Measurements from ENCODE around the gene FRAS1.

The FRAS1 gene

DNA sequence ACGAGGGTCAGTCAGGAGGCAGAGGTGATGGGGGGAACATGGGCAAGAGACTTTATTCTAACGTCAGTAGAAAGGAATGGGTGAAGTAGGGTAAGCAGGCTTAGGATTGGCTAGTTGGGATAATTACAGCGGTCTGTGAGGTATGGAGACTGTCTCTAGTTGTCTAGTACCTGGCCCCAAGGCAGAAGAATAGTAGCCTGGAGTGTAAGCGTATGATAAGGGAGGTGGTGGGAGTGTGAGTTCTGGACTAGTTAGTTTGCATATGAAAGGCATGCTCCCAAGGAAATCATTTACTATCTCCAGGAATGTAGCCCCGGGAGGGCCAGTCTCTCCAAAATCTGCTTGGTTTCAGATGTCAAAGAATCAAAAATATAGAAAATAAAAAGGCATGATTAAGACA, 274.8 kb downstream of the FRAS1 start:
- DNase-seq: peak; percentile 66

DNA sequence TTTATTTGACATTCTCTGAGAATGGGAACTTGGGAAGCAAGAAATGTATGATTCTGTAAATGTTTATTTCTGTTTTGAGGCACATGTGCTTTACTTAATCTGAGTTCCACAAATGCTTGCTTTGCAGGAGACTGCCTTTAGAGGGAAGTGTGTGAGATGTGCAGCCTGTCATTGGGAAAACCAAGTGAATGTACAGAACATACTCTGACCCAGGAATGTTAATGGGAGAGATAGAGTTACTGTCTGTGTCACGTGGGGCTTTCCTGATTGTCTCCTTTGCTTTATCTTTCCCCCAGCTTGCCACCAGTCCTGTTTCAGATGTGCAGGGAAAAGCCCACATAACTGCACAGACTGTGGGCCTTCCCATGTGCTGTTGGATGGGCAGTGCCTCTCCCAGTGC, 275.9 kb downstream of the FRAS1 start:
- DNase-seq: peak; percentile 65

DNA sequence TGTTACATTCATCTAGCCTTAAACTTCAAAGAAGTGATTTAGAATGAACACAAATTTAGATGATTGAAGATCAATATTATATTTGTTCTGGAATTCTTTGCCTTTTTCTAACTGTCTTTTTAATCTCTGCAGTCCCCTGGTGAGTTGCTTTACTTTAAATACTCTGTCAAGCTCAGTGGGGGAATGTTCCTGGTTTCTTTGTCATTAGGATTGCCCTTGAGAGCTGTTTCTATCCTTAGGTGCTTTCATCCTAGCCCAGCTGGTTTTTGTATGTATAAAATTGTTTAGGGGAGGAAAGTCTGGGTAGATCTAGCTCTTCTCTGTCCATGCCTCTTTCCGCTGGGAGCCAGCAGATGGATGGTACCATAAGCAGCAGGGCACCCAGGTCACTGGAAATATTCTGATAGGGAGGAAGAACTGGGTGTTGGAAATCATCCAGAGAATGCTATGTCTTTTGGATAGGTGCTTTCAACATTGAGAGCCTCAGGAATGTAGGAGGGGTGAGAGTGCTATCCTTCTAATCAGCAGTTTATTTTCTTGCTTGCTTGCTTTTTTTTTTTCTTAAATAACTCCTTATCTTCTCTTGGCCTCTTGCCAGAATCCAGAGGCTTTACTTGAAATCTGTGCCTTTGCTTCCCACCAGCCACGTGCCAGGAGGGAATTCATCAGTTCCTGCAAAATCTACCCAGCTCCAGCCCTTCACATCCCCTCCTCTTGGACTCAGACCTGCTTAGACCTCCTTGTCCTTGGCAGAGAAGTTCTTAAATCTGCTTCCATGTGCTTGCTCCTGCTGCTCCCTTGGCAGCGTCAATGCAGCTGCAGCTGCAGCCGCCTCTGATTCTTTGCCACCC, 279.2 kb downstream of the FRAS1 start:
- no peak for DNase-seq

GRCh38 chr4:78337244-78338020, 280.3 kb downstream of the FRAS1 start:
- peak; percentile 32 for DNase-seq

DNA sequence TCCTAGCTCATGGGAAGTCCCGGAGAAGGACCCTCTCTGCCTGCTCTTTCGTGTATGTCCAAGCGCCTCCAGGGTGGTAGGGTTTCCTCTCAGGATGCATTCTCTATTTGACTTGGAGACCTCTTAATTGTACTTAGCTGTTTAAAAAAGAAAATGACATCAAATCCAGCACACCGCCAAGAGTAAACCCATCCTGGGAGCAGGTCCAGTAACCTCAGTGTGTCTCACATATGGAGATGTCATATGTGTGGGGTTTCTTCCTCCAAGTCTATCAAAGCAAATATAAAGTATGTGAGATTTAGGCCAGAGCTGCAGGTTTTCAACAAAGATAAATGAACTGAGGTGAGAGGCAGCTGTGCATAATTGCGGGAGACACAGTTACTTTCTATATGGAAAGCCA, 285.0 kb downstream of the FRAS1 start:
- no peak for DNase-seq

- DNase-seq: no peak
Measured at GRCh38 chr4:78343682-78344081, 286.6 kb downstream of the FRAS1 start.

DNA sequence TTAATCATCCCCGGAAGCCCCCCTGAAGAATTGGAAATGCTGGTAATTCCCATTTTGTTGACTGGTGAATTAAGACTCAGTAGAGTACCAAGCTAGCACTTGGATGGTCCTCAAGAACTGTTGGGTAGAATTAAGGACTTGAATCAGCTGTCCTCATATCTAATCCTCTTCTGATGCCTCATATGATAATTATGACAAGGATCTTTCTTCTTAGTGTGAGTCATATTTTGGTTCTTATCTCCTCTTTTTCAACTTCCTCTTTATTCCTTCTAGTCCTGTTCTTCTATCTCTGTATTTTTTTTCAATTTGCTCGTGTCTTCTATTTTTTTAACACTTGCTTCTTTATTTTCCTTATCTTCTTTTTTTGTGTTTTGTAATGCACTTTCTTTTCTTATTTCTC, 288.1 kb downstream of the FRAS1 start:
- DNase-seq: no peak

GRCh38 chr4:78346222-78346621, 289.1 kb downstream of the FRAS1 start:
- DNase-seq: no peak

DNA sequence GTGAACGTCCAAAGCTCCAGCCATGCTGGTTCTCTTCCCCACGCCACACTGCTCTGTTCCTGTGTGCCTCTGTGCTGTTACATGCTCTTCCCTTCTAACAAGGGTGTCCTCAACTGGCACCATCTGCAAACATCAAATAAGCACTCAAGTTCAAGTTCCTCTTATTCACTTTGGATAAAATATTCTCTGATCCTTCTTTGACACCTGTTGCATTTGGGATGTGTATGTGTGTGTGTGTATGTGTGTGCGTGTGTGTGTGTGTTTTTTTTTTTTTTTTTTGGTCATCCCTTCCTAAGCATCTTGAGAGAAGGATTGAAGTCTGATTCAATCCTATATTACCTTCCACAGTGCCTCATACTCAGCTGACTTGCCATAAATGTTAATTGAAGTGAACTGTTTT, 290.4 kb downstream of the FRAS1 start:
- DNase-seq: no peak

GRCh38 chr4:78353921-78354320, 296.8 kb downstream of the FRAS1 start:
- no peak for DNase-seq

GRCh38 chr4:78354782-78355181, 297.7 kb downstream of the FRAS1 start:
- no peak for DNase-seq

GRCh38 chr4:78355306-78355705, 298.2 kb downstream of the FRAS1 start:
- no peak for DNase-seq

DNA sequence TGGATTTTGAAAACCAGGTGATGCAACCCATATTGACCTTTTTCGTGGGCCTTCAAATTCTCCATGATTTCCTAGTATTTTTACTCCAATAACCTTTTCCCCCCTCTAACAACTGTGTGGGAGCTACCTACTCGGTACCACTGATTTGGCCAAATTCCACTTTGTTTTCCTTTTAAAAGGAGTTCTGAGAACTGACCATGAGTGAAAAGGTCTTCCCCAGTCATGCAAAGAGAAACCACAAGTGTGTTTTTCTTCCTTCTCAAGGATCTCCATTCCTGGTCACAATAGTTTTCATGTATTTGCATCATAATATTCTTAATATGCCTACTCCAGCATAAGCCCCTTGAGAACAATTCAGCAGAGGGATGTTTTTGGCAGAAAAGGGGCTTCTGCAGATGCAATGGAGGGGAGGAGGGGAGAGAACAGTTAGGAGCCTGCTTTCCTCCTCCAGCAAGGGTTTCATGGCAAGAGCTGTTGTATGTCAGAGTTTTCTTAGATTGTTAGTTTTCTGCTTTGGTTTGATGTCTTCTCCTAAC, 299.2 kb downstream of the FRAS1 start:
- DNase-seq: no peak

GRCh38 chr4:78357122-78357521, 300.0 kb downstream of the FRAS1 start:
- no peak for DNase-seq

DNA sequence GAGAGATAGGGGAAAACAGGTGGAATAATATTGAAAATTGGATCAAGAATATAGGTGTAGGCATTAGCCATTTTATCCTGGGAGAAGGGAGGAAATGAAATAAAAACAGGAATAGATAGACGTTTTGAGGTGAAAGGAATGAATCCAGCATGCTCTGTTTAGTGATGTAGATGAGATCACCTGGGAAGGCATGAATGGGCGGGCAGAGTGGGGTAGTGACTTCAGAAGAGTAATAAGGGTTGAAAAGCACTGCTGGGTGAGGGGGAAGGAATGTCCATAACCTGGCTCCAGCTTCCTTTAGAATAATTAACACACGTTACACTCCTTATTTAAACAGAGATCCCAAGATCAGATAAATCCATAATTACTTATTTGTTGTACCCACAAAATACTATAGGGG, 303.3 kb downstream of the FRAS1 start:
- DNase-seq: no peak

DNA sequence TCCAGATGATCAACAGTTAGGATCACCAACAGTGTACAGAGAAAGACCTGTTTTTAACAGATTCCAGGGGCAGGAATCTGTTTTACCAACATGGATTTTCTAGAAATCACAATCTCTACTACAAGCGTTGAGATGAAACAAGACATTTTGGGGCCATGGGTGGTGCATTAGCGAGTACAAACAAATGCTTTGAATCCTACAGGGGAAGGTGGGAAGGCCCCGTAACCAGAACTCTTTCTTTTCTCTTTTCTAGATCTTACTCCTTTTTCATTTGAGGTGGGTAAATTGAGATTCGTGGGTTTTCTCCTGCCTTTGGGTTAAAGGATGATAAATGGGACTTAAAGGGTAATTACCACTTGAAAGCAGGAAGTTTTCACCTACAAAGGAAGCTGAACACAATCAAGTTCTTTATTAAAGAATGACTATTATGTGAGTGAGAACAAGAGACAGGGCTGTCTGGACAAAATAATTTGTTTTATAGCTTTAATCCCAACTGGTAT, 304.5 kb downstream of the FRAS1 start:
- no peak for DNase-seq

DNA sequence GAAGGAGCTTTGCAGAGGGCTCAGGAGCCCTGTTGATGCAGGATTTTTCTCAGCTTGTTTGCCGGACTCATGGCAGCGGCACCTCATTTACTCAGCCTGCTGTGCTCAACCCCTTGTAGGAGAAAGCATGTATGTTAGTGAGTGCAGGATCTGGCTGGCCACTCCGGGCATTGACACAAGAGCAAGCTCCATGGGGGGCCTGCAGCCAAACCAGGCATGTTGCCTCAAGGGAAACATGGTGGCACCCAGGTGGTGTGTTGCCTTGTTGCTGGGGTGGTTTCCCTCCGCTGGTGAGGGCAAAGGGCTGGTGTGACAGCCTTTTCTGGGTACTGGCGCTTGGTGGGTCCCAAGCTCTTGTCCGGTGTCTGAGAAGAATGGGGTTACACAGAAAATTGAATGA, 305.2 kb downstream of the FRAS1 start:
- no peak for DNase-seq

- no peak for DNase-seq
Measured at GRCh38 chr4:78363031-78363570, 306.0 kb downstream of the FRAS1 start.

DNA sequence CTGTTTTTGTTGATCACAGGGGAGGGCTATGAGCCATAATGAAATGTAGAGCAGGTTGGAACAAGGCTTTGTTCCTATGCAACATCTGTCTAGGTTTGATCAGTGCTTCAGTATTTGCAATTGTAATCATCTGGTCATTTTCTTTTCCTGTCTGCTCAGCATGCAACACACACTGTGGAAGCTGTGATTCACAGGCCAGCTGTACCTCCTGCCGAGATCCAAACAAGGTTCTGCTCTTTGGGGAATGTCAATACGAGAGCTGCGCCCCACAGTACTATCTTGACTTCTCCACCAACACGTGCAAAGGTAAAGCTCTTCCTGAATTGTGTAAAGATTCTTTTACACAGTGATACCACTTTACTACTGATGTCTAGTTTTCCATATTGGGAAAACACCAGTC, 312.6 kb downstream of the FRAS1 start:
- no peak for DNase-seq

DNA sequence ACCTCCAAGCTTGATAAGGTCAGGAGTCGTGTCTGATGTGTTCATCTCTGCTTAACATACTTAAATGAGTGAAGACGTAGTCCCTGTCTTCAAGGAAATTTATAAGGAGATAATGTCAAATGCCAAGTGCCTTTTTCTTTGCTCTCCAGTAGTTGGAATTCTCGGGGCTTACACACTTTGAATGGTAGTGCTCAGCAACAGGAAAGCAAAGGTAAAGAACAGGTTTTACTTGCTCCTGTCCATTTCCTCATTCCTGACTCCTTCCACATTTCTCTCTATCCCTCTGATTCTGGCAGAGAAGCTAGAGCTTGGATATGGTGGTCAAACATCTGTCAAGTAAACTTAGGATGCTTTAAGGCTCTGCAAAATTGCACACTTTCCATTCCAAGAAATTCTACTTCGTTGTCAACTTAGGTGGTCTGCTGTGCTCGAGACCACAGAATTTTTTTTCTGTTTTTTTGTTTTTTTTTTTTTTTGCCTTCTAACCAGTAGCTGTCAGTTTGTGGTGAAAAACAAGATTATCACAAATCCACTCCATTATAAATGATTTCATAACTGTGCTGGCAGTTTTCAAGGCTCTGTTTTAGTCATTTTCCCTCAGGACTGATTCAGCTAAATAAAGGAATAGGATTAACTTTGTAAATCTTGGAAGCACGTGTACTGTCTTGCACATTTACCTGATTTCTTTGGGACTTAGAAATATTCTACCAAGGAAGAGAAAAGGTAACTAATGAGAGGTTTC, 313.7 kb downstream of the FRAS1 start:
- no peak for DNase-seq

- no peak for DNase-seq
Measured at GRCh38 chr4:78372355-78372988, 315.3 kb downstream of the FRAS1 start.

DNA sequence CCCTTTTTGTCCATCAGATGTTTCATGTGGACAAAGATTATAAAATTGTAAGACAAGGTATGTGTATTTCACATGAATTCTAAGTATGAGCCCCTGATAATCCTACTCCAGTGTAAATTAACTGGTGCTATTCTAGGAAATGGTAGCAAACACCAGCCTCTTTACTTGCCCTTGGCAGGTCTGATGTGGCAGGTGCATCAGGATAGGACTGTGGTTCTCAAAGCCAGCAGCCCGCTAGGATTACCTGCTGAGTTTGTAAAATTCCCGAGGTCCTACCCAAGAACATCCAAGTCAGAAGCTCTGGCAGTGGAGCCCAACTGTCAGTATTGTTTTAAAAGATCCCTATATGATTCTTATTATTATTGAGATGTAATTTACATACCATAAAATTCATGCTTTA, 320.4 kb downstream of the FRAS1 start:
- DNase-seq: no peak
